Ovary (tissue), 9 donors: ENCODE data around the gene DHRS3. TPM values are rescaled to one million over a fixed set of nuclear protein-coding genes. Genes with fewer than 3 reads are reported as not detected.

Experiments used
- DNase-seq, 5 donors: peaks; one replicate each; pipeline ENCODE4 v3.0.0-alpha.2; 2019 to 2020
- H3K27ac ChIP-seq, 2 donors: fragments of 200-600 bp; one replicate each; pipeline versions ENCODE4 v1.5.1 to v1.8.0; 2019 to 2022
- H3K27me3 ChIP-seq: fragments of 200-600 bp; one replicate; pipeline ENCODE4 v1.8.0; 2022
- H3K36me3 ChIP-seq: fragments of 200-600 bp; sonication (generic); one replicate; pipeline ENCODE4 v1.5.1; 2019
- H3K4me1 ChIP-seq: one replicate; pipeline ENCODE4 v1.8.1; 2013; ENCODE audit warnings: mild to moderate bottlenecking, moderate library complexity; ENCODE audit not compliant: insufficient read depth
- H3K4me3 ChIP-seq: fragments of 200-600 bp; sonication (generic); one replicate; pipeline ENCODE4 v1.5.1; 2017
- H3K9me3 ChIP-seq, 2 donors: fragments of 200-600 bp in 1 of 2; sonication (generic) in 1 of 2; one replicate each; pipeline versions ENCODE4 v1.5.1 to v1.8.1; 2013 to 2019; ENCODE audit warnings: mild to moderate bottlenecking in 1 of 2, moderate library complexity in 1 of 2
- EP300 ChIP-seq: sonication (generic); formaldehyde crosslinking; IDR thresholded peaks from one replicate; pipeline ENCODE4 v1.6.1; 2017; ENCODE audit warnings: antibody characterized with exemption
- POLR2A ChIP-seq: fragments of 450-650 bp; IDR thresholded peaks from one replicate; pipeline ENCODE4 v1.6.1; 2017; ENCODE audit warnings: antibody characterized with exemption, mild to moderate bottlenecking, moderate library complexity
- WGBS, 3 donors: extraction: QIAGEN DNeasy Blood & Tissue Kit in 1 of 3; methylation state at CpG; one replicate each; pipeline versions ENCODE4 v1.1.5 to v1.1.7; 2013 to 2017; 5-methylcytosine and 5-hydroxymethylcytosine counted together
- intact Hi-C, 4 donors: fragments of 100-400 bp; cut with DNase I; formaldehyde crosslinking; loops; one replicate each; pipeline versions ENCODE4 v1.11.0 to v1.15.1; 2022 to 2023
- polyA plus RNA-seq, 2 donors: library from polyadenylated mRNA; stranded (reverse); fragments of 200-250 nt in 1 of 2; fragments of 350-450 nt in 1 of 2; fragmentation: Illumina TruSeq in 1 of 2; extraction: RNeasy Lipid Tissue Mini Kit (QIAGEN cat#74804) in 1 of 2; gene quantifications; one replicate each; pipeline ENCODE4 v1.2.3, GENCODE V29; 2013 to 2014
- total RNA-seq, 7 donors: library from RNA; depleted of rRNA in 2 of 7; stranded (reverse); fragments of >200 nt in 2 of 7; fragmentation: NEBNext Ultra II Directional in 3 of 7; extraction: Animal tissue kit (Norgen Biotek cat#: 25700) in 3 of 7; gene quantifications; one replicate each; pipeline versions ENCODE4 v1.1.0 to v1.2.4, GENCODE V29; 2016 to 2023
- TF ChIP-seq, protein P1 (sequence below), 3 donors: fragments of 450-650 bp in 2 of 3; fragments of 200-600 bp in 1 of 3; IDR thresholded peaks; one replicate each; pipeline versions ENCODE4 v1.5.1 to v1.8.0; 2016 to 2022; ENCODE audit warnings: antibody characterized with exemption in 3 of 3, mild to moderate bottlenecking in 1 of 3
- donor health status: DM: no; HTN: no; CAD: no; lungs with moderate emphysema.
- donor health status: DM: no; HTN: no; CAD: no.
- donor health status: Bipolar disorder and iron deficiency.
- donor health status: DM: yes; HTN: yes; CAD: no.
- donor health status: DM: no; HTN: no; CAD: no.
- donor health status: DM: yes; HTN: yes; CAD: no.

The DHRS3 gene
- total and polyA plus RNA-seq, 9 donors: 25.8 to 92.3 (median 48.3) TPM

- Histone ChIP-seq H3K9me3 (no peaks in the 10 kb centered on the region), H3K27ac (peak overlapping the region in 1 of 2 donors; percentile 93), H3K4me1 (peaks cover 35% of the 10 kb centered on the region), H3K27me3 (no peaks in the 10 kb centered on the region), H3K36me3 (no peaks in the 10 kb centered on the region), H3K4me3 (no peak overlapping the region)
- 68 to 85% (median 80%) methylated on average over 10 of the region's 10 CpGs for WGBS, 3 donors
- intact Hi-C loops: loop anchor here in 2 of 4 donors (5.0 to 10.0 kb wide), 3 partner anchors 50 to 123 kb away; no protein-coding TSS in a partner anchor
- DNase-seq: no peak
- TF ChIP-seq, protein P1, sequence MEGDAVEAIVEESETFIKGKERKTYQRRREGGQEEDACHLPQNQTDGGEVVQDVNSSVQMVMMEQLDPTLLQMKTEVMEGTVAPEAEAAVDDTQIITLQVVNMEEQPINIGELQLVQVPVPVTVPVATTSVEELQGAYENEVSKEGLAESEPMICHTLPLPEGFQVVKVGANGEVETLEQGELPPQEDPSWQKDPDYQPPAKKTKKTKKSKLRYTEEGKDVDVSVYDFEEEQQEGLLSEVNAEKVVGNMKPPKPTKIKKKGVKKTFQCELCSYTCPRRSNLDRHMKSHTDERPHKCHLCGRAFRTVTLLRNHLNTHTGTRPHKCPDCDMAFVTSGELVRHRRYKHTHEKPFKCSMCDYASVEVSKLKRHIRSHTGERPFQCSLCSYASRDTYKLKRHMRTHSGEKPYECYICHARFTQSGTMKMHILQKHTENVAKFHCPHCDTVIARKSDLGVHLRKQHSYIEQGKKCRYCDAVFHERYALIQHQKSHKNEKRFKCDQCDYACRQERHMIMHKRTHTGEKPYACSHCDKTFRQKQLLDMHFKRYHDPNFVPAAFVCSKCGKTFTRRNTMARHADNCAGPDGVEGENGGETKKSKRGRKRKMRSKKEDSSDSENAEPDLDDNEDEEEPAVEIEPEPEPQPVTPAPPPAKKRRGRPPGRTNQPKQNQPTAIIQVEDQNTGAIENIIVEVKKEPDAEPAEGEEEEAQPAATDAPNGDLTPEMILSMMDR (IDR thresholded peaks at IDR 0.05): no peak
- TF ChIP-seq EP300 (no peak), POLR2A (no peak)
Measured at GRCh38 chr1:12597792-12598191, 20.2 kb downstream of the DHRS3 start.

- Histone ChIP-seq H3K4me3 (peak overlapping the region; percentile 21), H3K36me3 (no peaks in the 10 kb centered on the region), H3K27ac (peak overlapping the region; percentile 15 to 93), H3K4me1 (peaks cover 38% of the 10 kb centered on the region), H3K27me3 (no peaks in the 10 kb centered on the region), H3K9me3 (no peaks in the 10 kb centered on the region)
- WGBS, 3 donors: 0 to 11% (median 3%) methylated on average over 30 to 39 of the region's 39 CpGs
- no peak for TF ChIP-seq POLR2A
- TF ChIP-seq, protein P1 (IDR thresholded peaks at IDR 0.05): no peak
- no peak for TF ChIP-seq EP300
- intact Hi-C loops: loop anchor here in 2 of 4 donors (5.0 to 10.0 kb wide), 3 partner anchors 49 to 121 kb away; no protein-coding TSS in a partner anchor
- peak; percentile 85 to 92 (median 86) for DNase-seq
Measured at GRCh38 chr1:12596007-12596821, 21.8 kb downstream of the DHRS3 start.

DNA sequence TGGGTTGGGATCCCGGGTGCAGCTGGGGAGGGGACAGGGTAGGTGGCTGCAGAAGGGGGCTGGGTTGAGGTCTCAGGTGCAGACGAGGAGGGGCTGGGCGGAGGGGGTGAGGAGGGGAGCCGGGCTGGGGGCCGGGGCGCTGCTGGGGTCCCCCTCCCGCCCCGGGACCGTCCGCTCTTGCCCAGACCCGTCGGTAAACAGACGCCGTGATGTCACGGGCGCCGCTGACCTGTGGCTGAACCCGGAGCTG, 22.3 kb downstream of the DHRS3 start:
- WGBS, 3 donors: 2 to 7% (median 2%) methylated on average over 17 to 18 of the region's 18 CpGs
- no peaks in the 10 kb centered on the region for H3K36me3 ChIP-seq
- no peak for DNase-seq

GRCh38 chr1:12594966-12595756, 22.8 kb downstream of the DHRS3 start:
- WGBS, 3 donors: 6 to 9% (median 8%) methylated on average over 39 to 47 of the region's 47 CpGs
- Histone ChIP-seq H3K4me1 (peaks cover 37% of the 10 kb centered on the region), H3K4me3 (peak overlapping the region; percentile 21), H3K27ac (peak overlapping the region; percentile 15 to 93), H3K36me3 (no peaks in the 10 kb centered on the region), H3K9me3 (no peaks in the 10 kb centered on the region), H3K27me3 (no peaks in the 10 kb centered on the region)
- peak; percentile 69 to 87 (median 85) for DNase-seq
- TF ChIP-seq POLR2A (no peak), EP300 (no peak)
- intact Hi-C loops: loop anchor here in 3 of 4 donors (5.0 to 10.0 kb wide), 4 partner anchors 38 to 120 kb away; no protein-coding TSS in a partner anchor

More for the DNA sequence above, 22.3 kb downstream of the DHRS3 start:
- TF ChIP-seq EP300 (no peak), POLR2A (no peak)
- TF ChIP-seq, protein P1 (IDR thresholded peaks at IDR 0.05): no peak
- H3K9me3 ChIP-seq: no peaks in the 10 kb centered on the region
- peaks cover 40% of the 10 kb centered on the region for H3K4me1 ChIP-seq
- H3K27ac ChIP-seq: peak overlapping the region; percentile 15 to 93
- peak overlapping the region; percentile 21 for H3K4me3 ChIP-seq
- intact Hi-C loops: loop anchor here in 2 of 4 donors (5.0 to 10.0 kb wide), 3 partner anchors 48 to 121 kb away; no protein-coding TSS in a partner anchor
- H3K27me3 ChIP-seq: no peaks in the 10 kb centered on the region
